Stimulated activated naive CD8-positive, alpha-beta T cell treated with anti-CD3 and anti-CD28 coated beads, Interleukin-15, Interleukin-2, amounts not matched to agents 100 ng/mL and 50 ng/mL, for 24 hours (primary cell): ENCODE results near the gene EPHA6.

Source experiments
- H3K27ac Mint-ChIP-seq: one replicate; pipeline ENCODE4 v1.8.0; 2021; ENCODE audit warnings: mild to moderate bottlenecking, mixed read lengths
- H3K27me3 Mint-ChIP-seq: one replicate; pipeline ENCODE4 v1.8.0; 2021; ENCODE audit warnings: mixed read lengths
- H3K36me3 Mint-ChIP-seq: one replicate; pipeline ENCODE4 v1.8.0; 2021; ENCODE audit warnings: low read depth, mixed read lengths
- H3K4me1 Mint-ChIP-seq: one replicate; pipeline ENCODE4 v1.8.0; 2021; ENCODE audit warnings: low read depth, mixed read lengths
- H3K4me3 Mint-ChIP-seq: one replicate; pipeline ENCODE4 v1.8.0; 2021; ENCODE audit warnings: mild to moderate bottlenecking, mixed read lengths
- H3K9me3 Mint-ChIP-seq: one replicate; pipeline ENCODE4 v1.8.0; 2021; ENCODE audit warnings: mixed read lengths

Gene EPHA6

GRCh38 chr3:97293596-97294131 is 479.3 kb downstream of the EPHA6 start:
- H3K4me1 Mint-ChIP-seq, result no peaks in the 10 kb centered on the region
- no peak overlapping the region for H3K27ac Mint-ChIP-seq
- no peaks in the 10 kb centered on the region for H3K36me3 Mint-ChIP-seq
- no peaks in the 10 kb centered on the region for H3K27me3 Mint-ChIP-seq
- H3K9me3 Mint-ChIP-seq, result peaks cover 17% of the 10 kb centered on the region
- H3K4me3 Mint-ChIP-seq, result no peak overlapping the region

GRCh38 chr3:97297032-97297431 is 482.6 kb downstream of the EPHA6 start:
- Mint-ChIP-seq H3K27ac (no peak overlapping the region), H3K4me1 (no peaks in the 10 kb centered on the region), H3K36me3 (no peaks in the 10 kb centered on the region), H3K9me3 (peaks cover 6% of the 10 kb centered on the region), H3K27me3 (no peaks in the 10 kb centered on the region), H3K4me3 (no peak overlapping the region)

- H3K4me1 Mint-ChIP-seq, result no peaks in the 10 kb centered on the region
- H3K27me3 Mint-ChIP-seq, result no peaks in the 10 kb centered on the region
- no peak overlapping the region for H3K27ac Mint-ChIP-seq
- no peaks in the 10 kb centered on the region for H3K36me3 Mint-ChIP-seq
- no peaks in the 10 kb centered on the region for H3K9me3 Mint-ChIP-seq
- no peak overlapping the region for H3K4me3 Mint-ChIP-seq
These were observed 486.7 kb downstream of the EPHA6 start for GRCh38 chr3:97301114-97301513.

GRCh38 chr3:97306226-97306625 is 491.8 kb downstream of the EPHA6 start:
- H3K4me1 Mint-ChIP-seq, result no peaks in the 10 kb centered on the region
- peaks cover 4% of the 10 kb centered on the region for H3K9me3 Mint-ChIP-seq
- H3K4me3 Mint-ChIP-seq, result no peak overlapping the region
- H3K36me3 Mint-ChIP-seq, result no peaks in the 10 kb centered on the region
- H3K27ac Mint-ChIP-seq, result no peak overlapping the region
- no peaks in the 10 kb centered on the region for H3K27me3 Mint-ChIP-seq

GRCh38 chr3:97338375-97338774 is 524.0 kb downstream of the EPHA6 start:
- H3K4me3 Mint-ChIP-seq, result no peak overlapping the region
- no peak overlapping the region for H3K27ac Mint-ChIP-seq
- no peaks in the 10 kb centered on the region for H3K9me3 Mint-ChIP-seq
- no peaks in the 10 kb centered on the region for H3K4me1 Mint-ChIP-seq
- H3K36me3 Mint-ChIP-seq, result no peaks in the 10 kb centered on the region
- H3K27me3 Mint-ChIP-seq, result no peaks in the 10 kb centered on the region

- Mint-ChIP-seq H3K4me1 (no peaks in the 10 kb centered on the region), H3K36me3 (no peaks in the 10 kb centered on the region), H3K4me3 (no peak overlapping the region), H3K27me3 (no peaks in the 10 kb centered on the region), H3K9me3 (no peaks in the 10 kb centered on the region), H3K27ac (no peak overlapping the region)
These were observed 526.5 kb downstream of the EPHA6 start for GRCh38 chr3:97340940-97341339.

- no peaks in the 10 kb centered on the region for H3K27me3 Mint-ChIP-seq
- no peaks in the 10 kb centered on the region for H3K36me3 Mint-ChIP-seq
- no peak overlapping the region for H3K27ac Mint-ChIP-seq
- no peaks in the 10 kb centered on the region for H3K4me1 Mint-ChIP-seq
- no peak overlapping the region for H3K4me3 Mint-ChIP-seq
- H3K9me3 Mint-ChIP-seq, result peaks cover 5% of the 10 kb centered on the region
These were observed 533.4 kb downstream of the EPHA6 start for GRCh38 chr3:97347780-97348179.

GRCh38 chr3:97350971-97351370 is 536.6 kb downstream of the EPHA6 start:
- Mint-ChIP-seq H3K9me3 (peaks cover 14% of the 10 kb centered on the region), H3K27me3 (no peaks in the 10 kb centered on the region), H3K4me1 (no peaks in the 10 kb centered on the region), H3K27ac (no peak overlapping the region), H3K36me3 (no peaks in the 10 kb centered on the region), H3K4me3 (no peak overlapping the region)

GRCh38 chr3:97353176-97353575 is 538.8 kb downstream of the EPHA6 start:
- H3K4me1 Mint-ChIP-seq, result no peaks in the 10 kb centered on the region
- no peak overlapping the region for H3K4me3 Mint-ChIP-seq
- no peak overlapping the region for H3K27ac Mint-ChIP-seq
- H3K36me3 Mint-ChIP-seq, result no peaks in the 10 kb centered on the region
- H3K9me3 Mint-ChIP-seq, result peaks cover 14% of the 10 kb centered on the region
- no peaks in the 10 kb centered on the region for H3K27me3 Mint-ChIP-seq

- Mint-ChIP-seq H3K4me1 (no peaks in the 10 kb centered on the region), H3K36me3 (no peaks in the 10 kb centered on the region), H3K4me3 (no peak overlapping the region), H3K27ac (no peak overlapping the region), H3K27me3 (no peaks in the 10 kb centered on the region), H3K9me3 (peaks cover 16% of the 10 kb centered on the region)
These were observed 545.6 kb downstream of the EPHA6 start for GRCh38 chr3:97359977-97360376.

GRCh38 chr3:97360804-97361203 is 546.4 kb downstream of the EPHA6 start:
- Mint-ChIP-seq H3K9me3 (peaks cover 13% of the 10 kb centered on the region), H3K4me3 (no peak overlapping the region), H3K27ac (no peak overlapping the region), H3K27me3 (no peaks in the 10 kb centered on the region), H3K4me1 (no peaks in the 10 kb centered on the region), H3K36me3 (no peaks in the 10 kb centered on the region)

- H3K9me3 Mint-ChIP-seq, result peaks cover 5% of the 10 kb centered on the region
- H3K4me1 Mint-ChIP-seq, result no peaks in the 10 kb centered on the region
- H3K27ac Mint-ChIP-seq, result no peak overlapping the region
- H3K4me3 Mint-ChIP-seq, result no peak overlapping the region
- no peaks in the 10 kb centered on the region for H3K27me3 Mint-ChIP-seq
- no peaks in the 10 kb centered on the region for H3K36me3 Mint-ChIP-seq
These were observed 570.2 kb downstream of the EPHA6 start for GRCh38 chr3:97384583-97384982.

GRCh38 chr3:97388774-97389173 is 574.4 kb downstream of the EPHA6 start:
- H3K27ac Mint-ChIP-seq, result no peak overlapping the region
- peaks cover 5% of the 10 kb centered on the region for H3K9me3 Mint-ChIP-seq
- H3K4me3 Mint-ChIP-seq, result no peak overlapping the region
- H3K27me3 Mint-ChIP-seq, result no peaks in the 10 kb centered on the region
- H3K36me3 Mint-ChIP-seq, result no peaks in the 10 kb centered on the region
- H3K4me1 Mint-ChIP-seq, result no peaks in the 10 kb centered on the region

GRCh38 chr3:97389936-97390335 is 575.5 kb downstream of the EPHA6 start:
- no peak overlapping the region for H3K4me3 Mint-ChIP-seq
- peaks cover 5% of the 10 kb centered on the region for H3K9me3 Mint-ChIP-seq
- no peak overlapping the region for H3K27ac Mint-ChIP-seq
- no peaks in the 10 kb centered on the region for H3K4me1 Mint-ChIP-seq
- no peaks in the 10 kb centered on the region for H3K36me3 Mint-ChIP-seq
- H3K27me3 Mint-ChIP-seq, result no peaks in the 10 kb centered on the region

GRCh38 chr3:97391167-97391566 is 576.8 kb downstream of the EPHA6 start:
- H3K27me3 Mint-ChIP-seq, result no peaks in the 10 kb centered on the region
- no peaks in the 10 kb centered on the region for H3K36me3 Mint-ChIP-seq
- peaks cover 5% of the 10 kb centered on the region for H3K9me3 Mint-ChIP-seq
- no peaks in the 10 kb centered on the region for H3K4me1 Mint-ChIP-seq
- H3K4me3 Mint-ChIP-seq, result no peak overlapping the region
- H3K27ac Mint-ChIP-seq, result no peak overlapping the region

- Mint-ChIP-seq H3K27ac (no peak overlapping the region), H3K4me1 (no peaks in the 10 kb centered on the region), H3K27me3 (peaks cover 3% of the 10 kb centered on the region), H3K9me3 (no peaks in the 10 kb centered on the region), H3K4me3 (no peak overlapping the region), H3K36me3 (no peaks in the 10 kb centered on the region)
These were observed 595.2 kb downstream of the EPHA6 start for GRCh38 chr3:97409612-97410011.
